ENCODE results near the gene TMEFF2.

GRCh38 chr2:192004188-192004963, 190.4 kb downstream of the TMEFF2 start:
- TF ChIP-seq CTCF (IDR thresholded peaks at IDR 0.05; ENCODE audit: low read depth, low read length), result no peak
- no peak for TF ChIP-seq POLR2A (IDR thresholded peaks at IDR 0.05; ENCODE audit: extremely low read depth, insufficient read length)

Data from NB4 (cell line).